T47D (cell line): Measurements from ENCODE around the gene PRKCA.

Experiments used
- DNase-seq, 2 experiments: peaks; one replicate each; pipeline versions ENCODE4 v3.0.0 to v3.0.0-alpha.2; 2011 to 2012; ENCODE audit warnings: low read depth in 1 of 2, low spot score in 1 of 2
- JUND ChIP-seq: IDR thresholded peaks from 2 replicates; pipeline ENCODE4 v1.6.1; 2012; ENCODE audit warnings: low read depth
- in situ Hi-C: cut with HindIII; loops from 2 replicates; pipeline ENCODE4 v1.10.0; 2016; ENCODE audit warnings: low sequenced_read_pairs, low pct_unique_long_range_greater_than_20kb

PRKCA gene

GRCh38 chr17:66860204-66860603 lies 557.8 kb downstream of the PRKCA start:
- DNase-seq = no peak
- in situ Hi-C loops = no loop called here
- TF ChIP-seq JUND = no peak
